Suprapubic skin (tissue), 4 donors: ENCODE results near the gene PC. TPM values are rescaled to one million over a fixed set of nuclear protein-coding genes. Genes with fewer than 3 reads are reported as not detected.

ENCODE experiments used
- DNase-seq, 2 donors: peaks; one replicate each; pipeline ENCODE4 v3.0.0-alpha.2; 2019; ENCODE audit warnings: low spot score in 2 of 2
- H3K27ac ChIP-seq: fragments of 200-600 bp; sonication (generic); one replicate; pipeline ENCODE4 v1.5.1; 2019
- H3K27me3 ChIP-seq: fragments of 200-600 bp; sonication (generic); one replicate; pipeline ENCODE4 v1.5.1; 2019
- H3K36me3 ChIP-seq: fragments of 200-600 bp; sonication (generic); one replicate; pipeline ENCODE4 v1.5.1; 2019
- H3K4me1 ChIP-seq: fragments of 200-600 bp; sonication (generic); one replicate; pipeline ENCODE4 v1.5.1; 2019
- H3K4me3 ChIP-seq: fragments of 200-600 bp; sonication (generic); one replicate; pipeline ENCODE4 v1.5.1; 2019; ENCODE audit warnings: mild to moderate bottlenecking
- H3K9me3 ChIP-seq: fragments of 200-600 bp; sonication (generic); one replicate; pipeline ENCODE4 v1.5.1; 2019
- EP300 ChIP-seq: sonication (generic); formaldehyde crosslinking; IDR thresholded peaks from one replicate; pipeline ENCODE4 v1.6.1; 2017; ENCODE audit warnings: antibody characterized with exemption
- POLR2A ChIP-seq, 2 donors: fragments of 450-650 bp; IDR thresholded peaks; one replicate each; pipeline ENCODE4 v1.6.1; 2017; ENCODE audit warnings: antibody characterized with exemption in 2 of 2, mild to moderate bottlenecking in 2 of 2, moderate library complexity in 2 of 2
- POLR2AphosphoS5 ChIP-seq, 3 donors: sonication (generic); formaldehyde crosslinking; IDR thresholded peaks; one replicate each; pipeline ENCODE4 v1.6.1; 2017; ENCODE audit warnings: antibody characterized with exemption in 3 of 3
- WGBS: methylation state at CpG from one replicate; pipeline ENCODE4 v1.1.5; 2018; 5-methylcytosine and 5-hydroxymethylcytosine counted together
- total RNA-seq, 4 donors: library from RNA; depleted of rRNA; stranded (reverse); fragments of >200 nt; gene quantifications; one replicate each; pipeline ENCODE4 v1.1.0, GENCODE V29; 2016
- TF ChIP-seq, protein P1 (sequence below), 2 donors: fragments of 200-600 bp in 1 of 2; fragments of 450-650 bp in 1 of 2; sonication (generic) in 1 of 2; IDR thresholded peaks; one replicate each; pipeline ENCODE4 v1.5.1; 2016 to 2019; ENCODE audit warnings: antibody characterized with exemption in 2 of 2, mild to moderate bottlenecking in 1 of 2, moderate library complexity in 1 of 2

Gene PC
- total RNA-seq, 4 donors from 2014 or later = 10.8 to 25.4 (median 13.9) TPM

GRCh38 chr11:66823700-66824099, 134.5 kb downstream of the PC start:
- Histone ChIP-seq H3K4me3 (no peak overlapping the region), H3K27ac (no peak overlapping the region), H3K27me3 (no peaks in the 10 kb centered on the region), H3K9me3 (no peaks in the 10 kb centered on the region), H3K36me3 (peaks cover 15% of the 10 kb centered on the region), H3K4me1 (no peaks in the 10 kb centered on the region)
- WGBS = 98% methylated on average over 4 of the region's 4 CpGs
- no peak for DNase-seq
- TF ChIP-seq POLR2A (IDR thresholded peaks at IDR 0.05) (no peak), POLR2AphosphoS5 (IDR thresholded peaks at IDR 0.05) (no peak), EP300 (no peak)
- TF ChIP-seq, protein P1, sequence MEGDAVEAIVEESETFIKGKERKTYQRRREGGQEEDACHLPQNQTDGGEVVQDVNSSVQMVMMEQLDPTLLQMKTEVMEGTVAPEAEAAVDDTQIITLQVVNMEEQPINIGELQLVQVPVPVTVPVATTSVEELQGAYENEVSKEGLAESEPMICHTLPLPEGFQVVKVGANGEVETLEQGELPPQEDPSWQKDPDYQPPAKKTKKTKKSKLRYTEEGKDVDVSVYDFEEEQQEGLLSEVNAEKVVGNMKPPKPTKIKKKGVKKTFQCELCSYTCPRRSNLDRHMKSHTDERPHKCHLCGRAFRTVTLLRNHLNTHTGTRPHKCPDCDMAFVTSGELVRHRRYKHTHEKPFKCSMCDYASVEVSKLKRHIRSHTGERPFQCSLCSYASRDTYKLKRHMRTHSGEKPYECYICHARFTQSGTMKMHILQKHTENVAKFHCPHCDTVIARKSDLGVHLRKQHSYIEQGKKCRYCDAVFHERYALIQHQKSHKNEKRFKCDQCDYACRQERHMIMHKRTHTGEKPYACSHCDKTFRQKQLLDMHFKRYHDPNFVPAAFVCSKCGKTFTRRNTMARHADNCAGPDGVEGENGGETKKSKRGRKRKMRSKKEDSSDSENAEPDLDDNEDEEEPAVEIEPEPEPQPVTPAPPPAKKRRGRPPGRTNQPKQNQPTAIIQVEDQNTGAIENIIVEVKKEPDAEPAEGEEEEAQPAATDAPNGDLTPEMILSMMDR (IDR thresholded peaks at IDR 0.05) = no peak

DNA sequence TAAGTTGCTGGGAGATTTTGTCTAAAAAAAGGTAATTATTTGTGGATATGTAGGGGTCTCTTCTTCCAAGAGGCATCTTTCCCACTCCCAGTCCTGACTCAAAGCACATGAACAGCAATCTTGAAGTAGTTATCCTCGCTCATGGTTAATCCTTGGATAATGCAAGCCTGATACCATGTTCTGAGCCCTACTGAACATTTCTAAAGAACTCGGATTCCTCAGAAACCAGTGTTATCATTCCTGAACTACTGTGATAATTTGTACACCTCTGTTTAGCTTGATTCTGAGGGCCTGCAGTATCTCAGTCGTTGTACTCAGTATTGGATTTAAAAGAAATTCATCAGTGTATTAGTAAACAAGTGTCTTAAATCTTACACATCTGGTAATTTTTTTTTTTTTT, 137.3 kb downstream of the PC start:
- H3K27ac ChIP-seq = no peak overlapping the region
- TF ChIP-seq POLR2A (IDR thresholded peaks at IDR 0.05) (no peak), POLR2AphosphoS5 (IDR thresholded peaks at IDR 0.05) (no peak), EP300 (no peak)
- TF ChIP-seq, protein P1 (IDR thresholded peaks at IDR 0.05) = no peak
- peaks cover 25% of the 10 kb centered on the region for H3K36me3 ChIP-seq
- no peaks in the 10 kb centered on the region for H3K4me1 ChIP-seq
- DNase-seq = no peak
- 74% methylated on average over 3 of the region's 3 CpGs for WGBS
- no peak overlapping the region for H3K4me3 ChIP-seq
- no peaks in the 10 kb centered on the region for H3K9me3 ChIP-seq
- H3K27me3 ChIP-seq = no peaks in the 10 kb centered on the region

DNA sequence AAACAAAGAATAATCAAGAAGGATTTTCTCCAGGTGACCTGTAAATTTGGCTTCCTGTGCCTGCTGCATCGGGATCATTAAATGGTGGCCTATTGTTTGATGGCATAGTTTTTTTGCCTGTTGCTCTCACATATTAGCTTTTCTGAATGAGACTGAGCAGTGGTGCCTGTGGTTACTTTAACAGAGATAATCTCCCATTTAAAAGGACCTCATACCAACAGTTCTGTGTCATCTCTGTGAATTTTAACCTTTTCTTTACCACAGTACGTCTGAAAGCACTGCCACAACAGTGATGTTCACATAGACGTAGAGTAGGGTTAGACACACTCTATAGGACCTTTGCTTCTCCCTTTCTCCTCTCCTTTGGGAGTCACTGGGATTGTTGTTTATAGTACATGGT, 137.8 kb downstream of the PC start:
- Histone ChIP-seq H3K27ac (no peak overlapping the region), H3K27me3 (no peaks in the 10 kb centered on the region), H3K9me3 (no peaks in the 10 kb centered on the region), H3K4me3 (no peak overlapping the region), H3K36me3 (peaks cover 25% of the 10 kb centered on the region), H3K4me1 (no peaks in the 10 kb centered on the region)
- no peak for DNase-seq
- TF ChIP-seq POLR2AphosphoS5 (IDR thresholded peaks at IDR 0.05) (no peak), EP300 (no peak), POLR2A (IDR thresholded peaks at IDR 0.05) (no peak)
- TF ChIP-seq, protein P1 (IDR thresholded peaks at IDR 0.05) = no peak
- WGBS = 78% methylated on average over 3 of the region's 3 CpGs

- H3K9me3 ChIP-seq = no peaks in the 10 kb centered on the region
- no peaks in the 10 kb centered on the region for H3K4me1 ChIP-seq
- 84% methylated on average over 3 of the region's 3 CpGs for WGBS
- H3K4me3 ChIP-seq = no peak overlapping the region
- H3K27me3 ChIP-seq = no peaks in the 10 kb centered on the region
- H3K27ac ChIP-seq = no peak overlapping the region
- TF ChIP-seq EP300 = no peak
- peaks cover 25% of the 10 kb centered on the region for H3K36me3 ChIP-seq
- no peak for DNase-seq
Observed at GRCh38 chr11:66818231-66818955, 139.8 kb downstream of the PC start.

DNA sequence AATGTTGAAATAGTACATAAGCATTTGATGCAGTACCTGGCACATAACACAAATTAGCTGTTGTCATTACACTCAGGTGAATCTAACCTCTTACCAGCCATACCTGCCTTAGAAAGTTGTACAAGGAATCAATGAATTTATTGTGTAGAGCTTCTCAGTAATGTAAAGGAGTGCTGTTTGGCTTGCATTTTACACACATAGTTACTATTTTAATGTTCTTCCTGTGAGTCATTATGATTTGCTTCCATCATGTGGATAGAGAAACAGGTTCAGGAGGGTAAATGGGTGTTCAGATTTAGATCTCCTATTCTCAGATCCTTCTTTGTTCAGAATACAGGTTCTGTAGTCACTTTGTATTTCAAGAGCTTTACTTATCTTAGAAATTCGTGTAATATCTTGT, 142.5 kb downstream of the PC start:
- Histone ChIP-seq H3K27ac (no peak overlapping the region), H3K4me3 (no peak overlapping the region), H3K9me3 (no peaks in the 10 kb centered on the region), H3K27me3 (no peaks in the 10 kb centered on the region), H3K36me3 (peaks cover 13% of the 10 kb centered on the region), H3K4me1 (no peaks in the 10 kb centered on the region)
- 47% methylated on average over 1 of the region's 1 CpG for WGBS
- TF ChIP-seq POLR2A (IDR thresholded peaks at IDR 0.05) (no peak), EP300 (no peak), POLR2AphosphoS5 (IDR thresholded peaks at IDR 0.05) (no peak)
- TF ChIP-seq, protein P1 (IDR thresholded peaks at IDR 0.05) = no peak
- DNase-seq = no peak

GRCh38 chr11:66814678-66815077, 143.5 kb downstream of the PC start:
- Histone ChIP-seq H3K4me3 (no peak overlapping the region), H3K27ac (no peak overlapping the region), H3K4me1 (no peaks in the 10 kb centered on the region), H3K36me3 (peaks cover 13% of the 10 kb centered on the region), H3K27me3 (no peaks in the 10 kb centered on the region), H3K9me3 (no peaks in the 10 kb centered on the region)
- no peak for DNase-seq
- 91% methylated on average over 5 of the region's 5 CpGs for WGBS
- no peak for TF ChIP-seq POLR2AphosphoS5 (IDR thresholded peaks at IDR 0.05)
- TF ChIP-seq, protein P1 (IDR thresholded peaks at IDR 0.05) = no peak
- no peak for TF ChIP-seq POLR2A (IDR thresholded peaks at IDR 0.05)
- TF ChIP-seq EP300 = no peak
